HepG2 (cell line): ENCODE data around the gene SPOCD1.
"Not testable (repeated sequence)": the region's sequence is repeated elsewhere in the genome, so short reads cannot be mapped to it uniquely, and the experiment has no call there.

ENCODE experiments used
- AHR ChIP-seq: IDR thresholded peaks from 2 replicates; pipeline ENCODE4 v1.6.1; 2018; ENCODE audit warnings: missing genetic modification reagents, missing compliant biosample characterization
- ATF6 ChIP-seq: sonication (generic); formaldehyde crosslinking; conservative IDR thresholded peaks from 2 replicates; pipeline ENCODE4 v1.4.0; 2020; ENCODE audit warnings: missing genetic modification reagents
- CTCF ChIP-seq: sonication (generic); formaldehyde crosslinking; IDR thresholded peaks from 2 replicates; pipeline ENCODE4 v1.5.0; 2020; ENCODE audit warnings: mild to moderate bottlenecking, missing genetic modification reagents, moderate library complexity
- EZH2 ChIP-seq: conservative IDR thresholded peaks from 2 replicates; pipeline ENCODE4 v1.6.1; 2012; ENCODE audit warnings: mild to moderate bottlenecking, low read depth, low read length, moderate library complexity
- HINFP ChIP-seq: sonication (generic); formaldehyde crosslinking; IDR thresholded peaks from 2 replicates; pipeline ENCODE4 v1.4.0; 2020; ENCODE audit warnings: low read depth, mild to moderate bottlenecking, missing genetic modification reagents
- POLR2AphosphoS5 ChIP-seq: IDR thresholded peaks from 2 replicates; pipeline ENCODE4 v1.6.1; 2012; ENCODE audit warnings: low read depth, low read length
- PRPF4 ChIP-seq: fragments of 200-400 bp; formaldehyde crosslinking; IDR thresholded peaks from 2 replicates; pipeline ENCODE4 v1.6.1; 2016; ENCODE audit warnings: low read length, low read depth; ENCODE audit not compliant: poor library complexity, severe bottlenecking
- REXO4 ChIP-seq: sonication (generic); formaldehyde crosslinking; IDR thresholded peaks from 2 replicates; pipeline ENCODE4 v1.8.0; 2022; ENCODE audit warnings: missing genetic modification reagents, mild to moderate bottlenecking, borderline replicate concordance
- SRSF1 ChIP-seq: fragments of 200-400 bp; formaldehyde crosslinking; optimal IDR thresholded peaks from 2 replicates; pipeline ENCODE3; 2017; ENCODE audit warnings: mild to moderate bottlenecking, low read depth, low read length, moderate library complexity
- TRIM24 ChIP-seq: sonication (generic); formaldehyde crosslinking; IDR thresholded peaks from 2 replicates; pipeline ENCODE4 v1.8.0; 2022; ENCODE audit warnings: mild to moderate bottlenecking, missing genetic modification reagents

- TF ChIP-seq REXO4; CTCF; SRSF1; EZH2; AHR (CRISPR knock-in tag); PRPF4; TRIM24 (CRISPR knock-in tag); POLR2AphosphoS5; ATF6; HINFP: not testable (repeated sequence)
Measured at GRCh38 chr1:31816947-31817346, 1.1 kb upstream of the SPOCD1 start.
